ENCODE measurements around the gene FRMD8. TPM values are rescaled to one million over a fixed set of nuclear protein-coding genes. Genes with fewer than 3 reads are reported as not detected.

The FRMD8 gene
- total and polyA plus RNA-seq, 2 donors (not counting 1 experiment from before 2014, with no cell fraction given) = 14.9 to 15.3 TPM

- H3K79me2 ChIP-seq (ENCODE audit: control insufficient read depth, insufficient read depth, low read length) = peaks cover 35% of the 10 kb centered on the region
- no peak for TF ChIP-seq EZH2 (IDR thresholded peaks at IDR 0.05; ENCODE audit: low read length, missing control alignments)
- TF ChIP-seq, protein P1, sequence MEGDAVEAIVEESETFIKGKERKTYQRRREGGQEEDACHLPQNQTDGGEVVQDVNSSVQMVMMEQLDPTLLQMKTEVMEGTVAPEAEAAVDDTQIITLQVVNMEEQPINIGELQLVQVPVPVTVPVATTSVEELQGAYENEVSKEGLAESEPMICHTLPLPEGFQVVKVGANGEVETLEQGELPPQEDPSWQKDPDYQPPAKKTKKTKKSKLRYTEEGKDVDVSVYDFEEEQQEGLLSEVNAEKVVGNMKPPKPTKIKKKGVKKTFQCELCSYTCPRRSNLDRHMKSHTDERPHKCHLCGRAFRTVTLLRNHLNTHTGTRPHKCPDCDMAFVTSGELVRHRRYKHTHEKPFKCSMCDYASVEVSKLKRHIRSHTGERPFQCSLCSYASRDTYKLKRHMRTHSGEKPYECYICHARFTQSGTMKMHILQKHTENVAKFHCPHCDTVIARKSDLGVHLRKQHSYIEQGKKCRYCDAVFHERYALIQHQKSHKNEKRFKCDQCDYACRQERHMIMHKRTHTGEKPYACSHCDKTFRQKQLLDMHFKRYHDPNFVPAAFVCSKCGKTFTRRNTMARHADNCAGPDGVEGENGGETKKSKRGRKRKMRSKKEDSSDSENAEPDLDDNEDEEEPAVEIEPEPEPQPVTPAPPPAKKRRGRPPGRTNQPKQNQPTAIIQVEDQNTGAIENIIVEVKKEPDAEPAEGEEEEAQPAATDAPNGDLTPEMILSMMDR (conservative IDR thresholded peaks at IDR 0.05 in 1 of 2, IDR thresholded peaks at IDR 0.05 in 1 of 2; ENCODE audit: low read depth in 1 of 2, low read length in 2 of 2) = peak; percentile 82 to 89
Measured at GRCh38 chr11:65416341-65416824, 29.9 kb downstream of the FRMD8 start.

GRCh38 chr11:65416841-65417701 lies 30.6 kb downstream of the FRMD8 start:
- peak overlapping the region; percentile 55 for H3K4me2 ChIP-seq (ENCODE audit: extremely low read depth, insufficient read depth, low read length)
- peak overlapping the region; percentile 100 for H3K27ac ChIP-seq (ENCODE audit: insufficient read depth, low read length)
- TF ChIP-seq, protein P1 (conservative IDR thresholded peaks at IDR 0.05 in 1 of 2, IDR thresholded peaks at IDR 0.05 in 1 of 2; ENCODE audit: low read depth in 1 of 2, low read length in 2 of 2) = no peak
- TF ChIP-seq EZH2 (IDR thresholded peaks at IDR 0.05; ENCODE audit: low read length, missing control alignments) = no peak
- peak in 1 of 2 donors; percentile 12 for DNase-seq (ENCODE audit: low read depth in 2 of 2)
- no peaks in the 10 kb centered on the region for H4K20me1 ChIP-seq (ENCODE audit: control insufficient read depth, extremely low read depth, insufficient read depth, low read length)
- H3K36me3 ChIP-seq (ENCODE audit: control insufficient read depth, insufficient read depth, low read length) = peaks cover 5% of the 10 kb centered on the region
- H3K27me3 ChIP-seq (ENCODE audit: control insufficient read depth, insufficient read depth, low read length) = no peaks in the 10 kb centered on the region
- no peaks in the 10 kb centered on the region for H3K9me3 ChIP-seq (ENCODE audit: control insufficient read depth, insufficient read depth, low read depth, low read length)
- H3K4me3 ChIP-seq (replicated peaks in 1 of 4; ENCODE audit: control extremely low read depth in 1 of 4, insufficient read depth in 1 of 4, low read depth in 3 of 4, low read length in 4 of 4) = peak overlapping the region in 2 of 4 experiments; percentile 23 to 61
- peaks cover 40% of the 10 kb centered on the region for H3K79me2 ChIP-seq (ENCODE audit: control insufficient read depth, insufficient read depth, low read length)
- H3K4me1 ChIP-seq (ENCODE audit: control insufficient read depth, extremely low read depth, insufficient read depth, low read length) = peaks cover 39% of the 10 kb centered on the region
- no peak overlapping the region for H2AFZ ChIP-seq (ENCODE audit: low read length)
- H3K9ac ChIP-seq (ENCODE audit: insufficient read depth, low read length) = peak overlapping the region; percentile 44

More at GRCh38 chr11:65416341-65416824, 29.9 kb downstream of the FRMD8 start:
- H3K9me3 ChIP-seq (ENCODE audit: control insufficient read depth, insufficient read depth, low read depth, low read length) = no peaks in the 10 kb centered on the region
- H3K4me1 ChIP-seq (ENCODE audit: control insufficient read depth, extremely low read depth, insufficient read depth, low read length) = peaks cover 37% of the 10 kb centered on the region
- H3K36me3 ChIP-seq (ENCODE audit: control insufficient read depth, insufficient read depth, low read length) = peaks cover 7% of the 10 kb centered on the region
- no peaks in the 10 kb centered on the region for H4K20me1 ChIP-seq (ENCODE audit: control insufficient read depth, extremely low read depth, insufficient read depth, low read length)
- peak overlapping the region; percentile 100 for H3K27ac ChIP-seq (ENCODE audit: insufficient read depth, low read length)
- H3K4me2 ChIP-seq (ENCODE audit: extremely low read depth, insufficient read depth, low read length) = peak overlapping the region; percentile 85
- DNase-seq (ENCODE audit: low read depth in 2 of 2) = peak; percentile 63 to 74
- peak overlapping the region in 3 of 4 experiments; percentile 6 to 61 (median 28) for H3K4me3 ChIP-seq (replicated peaks in 1 of 4; ENCODE audit: control extremely low read depth in 1 of 4, insufficient read depth in 1 of 4, low read depth in 3 of 4, low read length in 4 of 4)
- H3K27me3 ChIP-seq (ENCODE audit: control insufficient read depth, insufficient read depth, low read length) = no peaks in the 10 kb centered on the region
- peak overlapping the region; percentile 44 for H3K9ac ChIP-seq (ENCODE audit: insufficient read depth, low read length)
- H2AFZ ChIP-seq (ENCODE audit: low read length) = no peak overlapping the region

DNA sequence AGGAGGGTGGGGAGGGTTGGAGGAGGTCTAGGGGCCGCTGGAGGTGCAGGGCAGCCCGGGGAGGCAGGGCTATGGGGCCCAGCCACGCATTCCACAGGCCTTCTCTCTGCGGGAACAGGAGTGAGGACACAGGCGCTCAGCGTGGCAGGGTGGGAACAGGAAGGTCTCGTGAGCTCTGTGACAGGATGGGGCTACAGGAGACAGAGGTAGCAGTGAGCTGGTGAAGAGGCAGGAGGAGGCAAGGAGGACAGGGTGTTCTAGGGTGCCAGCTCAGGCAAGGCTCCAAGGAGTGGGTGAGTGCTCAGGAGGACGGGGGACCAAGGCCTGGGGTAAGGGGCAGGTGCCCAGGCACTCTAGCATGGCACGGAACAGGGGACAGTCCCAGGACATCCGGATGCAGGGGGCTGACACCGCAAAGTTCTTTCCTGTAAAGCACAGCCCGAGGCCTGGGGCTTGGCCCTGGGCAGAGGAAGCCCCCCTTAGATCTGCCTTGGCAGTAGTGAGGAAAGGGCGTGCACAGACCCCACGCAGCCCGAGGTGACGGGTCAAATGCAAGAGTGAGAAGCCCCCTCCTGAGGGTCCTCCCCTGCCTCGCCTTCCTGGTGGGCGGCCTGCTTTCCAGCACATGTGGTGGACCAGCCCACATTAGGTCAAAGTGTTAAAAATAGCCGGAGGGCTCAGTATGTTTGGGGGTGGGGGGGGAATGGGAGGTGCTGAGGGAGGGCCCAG lies 31.4 kb downstream of the FRMD8 start:
- peaks cover 5% of the 10 kb centered on the region for H3K36me3 ChIP-seq (ENCODE audit: control insufficient read depth, insufficient read depth, low read length)
- no peaks in the 10 kb centered on the region for H3K27me3 ChIP-seq (ENCODE audit: control insufficient read depth, insufficient read depth, low read length)
- peak overlapping the region; percentile 100 for H3K27ac ChIP-seq (ENCODE audit: insufficient read depth, low read length)
- no peak overlapping the region for H2AFZ ChIP-seq (ENCODE audit: low read length)
- no peak for TF ChIP-seq EZH2 (IDR thresholded peaks at IDR 0.05; ENCODE audit: low read length, missing control alignments)
- H3K4me1 ChIP-seq (ENCODE audit: control insufficient read depth, extremely low read depth, insufficient read depth, low read length) = peaks cover 39% of the 10 kb centered on the region
- peaks cover 43% of the 10 kb centered on the region for H3K79me2 ChIP-seq (ENCODE audit: control insufficient read depth, insufficient read depth, low read length)
- peak; percentile 19 to 40 for DNase-seq (ENCODE audit: low read depth in 2 of 2)
- H3K4me2 ChIP-seq (ENCODE audit: extremely low read depth, insufficient read depth, low read length) = peak overlapping the region; percentile 53
- peak overlapping the region in 1 of 4 experiments; percentile 61 for H3K4me3 ChIP-seq (replicated peaks in 1 of 4; ENCODE audit: control extremely low read depth in 1 of 4, insufficient read depth in 1 of 4, low read depth in 3 of 4, low read length in 4 of 4)
- H4K20me1 ChIP-seq (ENCODE audit: control insufficient read depth, extremely low read depth, insufficient read depth, low read length) = no peaks in the 10 kb centered on the region
- peak overlapping the region; percentile 65 for H3K9ac ChIP-seq (ENCODE audit: insufficient read depth, low read length)
- no peaks in the 10 kb centered on the region for H3K9me3 ChIP-seq (ENCODE audit: control insufficient read depth, insufficient read depth, low read depth, low read length)

Data from fibroblast of lung (primary cell).